Hindlimb muscle (tissue), 1 donor: ENCODE results near the gene CNDP2. TPM values are rescaled to one million over a fixed set of nuclear protein-coding genes. Genes with fewer than 3 reads are reported as not detected.

Source experiments
- DNase-seq: peaks from one replicate; pipeline ENCODE4 v3.0.0-alpha.2; 2013
- polyA plus RNA-seq: library from polyadenylated mRNA; unstranded; fragments of 120-200 nt; gene quantifications from one replicate; pipeline ENCODE4 v1.2.1, GENCODE V29; 2013; ENCODE audit not compliant: insufficient read length

CNDP2 gene
- polyA plus RNA-seq, 1 donor, result 55.1 TPM

DNA sequence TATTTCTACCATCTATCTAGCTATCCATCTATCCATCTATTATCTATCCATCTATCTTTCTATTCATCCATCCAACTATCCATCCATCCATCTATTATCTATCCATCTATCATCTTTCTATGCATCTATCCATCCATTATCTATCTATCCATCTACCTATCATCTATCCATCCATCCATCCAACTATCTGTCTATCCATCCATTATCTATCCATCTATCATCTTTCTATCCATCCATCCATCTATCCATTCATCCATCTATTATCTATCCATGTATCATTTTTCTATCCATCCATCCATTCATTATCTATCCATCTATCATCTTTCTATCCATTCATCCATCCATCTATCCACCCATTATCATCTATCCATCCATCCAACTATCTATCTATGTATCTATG, 76.9 kb downstream of the CNDP2 start:
- no peak for DNase-seq

Other genes starting within 250 kb of the CNDP2 start
- 34.5 TPM for gene CYB5A, start 204.4 kb upstream of the CNDP2 start, polyA plus RNA-seq
- gene C18orf63, start 180.5 kb upstream of the CNDP2 start, polyA plus RNA-seq, result not detected
- gene DIPK1C, start 39.1 kb upstream of the CNDP2 start, polyA plus RNA-seq, result 9.4 TPM
- 0.31 TPM for gene CNDP1, start 38.1 kb downstream of the CNDP2 start, polyA plus RNA-seq
- 7.1 TPM for gene ZNF407, start 101.5 kb downstream of the CNDP2 start, polyA plus RNA-seq